ENCODE measurements around the gene CA7.

The CA7 gene

GRCh38 chr16:66874079-66874775 is 30.0 kb downstream of the CA7 start:
- ATAC-seq (ENCODE audit: insufficient read depth, low read depth): no peak
- TF ChIP-seq CTCF (IDR thresholded peaks at IDR 0.05; ENCODE audit: borderline replicate concordance, extremely low read depth, low read length, poor library complexity, severe bottlenecking) (no peak), EZH2 (IDR thresholded peaks at IDR 0.05; ENCODE audit: borderline replicate concordance, low read depth, low read length, severe bottlenecking) (no peak)
- H3K9ac ChIP-seq (ENCODE audit: low read depth, low read length): peak overlapping the region; percentile 3; the same call in 1 of the 2 replicates

GRCh38 chr16:66878067-66878466 is 33.9 kb downstream of the CA7 start:
- H3K27ac ChIP-seq (ENCODE audit: low read length): peak overlapping the region; percentile 97

More at GRCh38 chr16:66874079-66874775, 30.0 kb downstream of the CA7 start:
- Histone ChIP-seq H3K4me1 (ENCODE audit: insufficient read depth, low read length) (peaks cover 56% of the 10 kb centered on the region), H3K4me3 (ENCODE audit: low read depth in 1 of 2, low read length in 2 of 2) (no peak overlapping the region), H3K27me3 (ENCODE audit: insufficient read depth, low read length, poor library complexity) (no peaks in the 10 kb centered on the region), H3K36me3 (ENCODE audit: insufficient read depth, low read length) (no peaks in the 10 kb centered on the region), H3K4me2 (ENCODE audit: insufficient read depth, low read length) (no peak overlapping the region), H3K27ac (ENCODE audit: low read length) (peak overlapping the region; percentile 82), H2AFZ (ENCODE audit: low read depth, low read length) (no peak overlapping the region), H3K79me2 (ENCODE audit: insufficient read depth, low read length) (no peaks in the 10 kb centered on the region), H4K20me1 (ENCODE audit: insufficient read depth, low read length) (no peaks in the 10 kb centered on the region), H3K9me3 (ENCODE audit: insufficient read depth, low read length, severe bottlenecking) (no peaks in the 10 kb centered on the region)
- no peak for DNase-seq

GRCh38 chr16:66880288-66881013 is 36.2 kb downstream of the CA7 start, which contains the start of gene PDP2:
Gene PDP2, plus strand, starts transcription at chr16:66880515. Its CDS starts 3,770 bp downstream, at chr16:66884285.
- peak within 1 kb of the TSS; percentile 88 for H3K27ac ChIP-seq (ENCODE audit: low read length)
- peaks cover 66% of the 10 kb centered on the region for H3K4me1 ChIP-seq (ENCODE audit: insufficient read depth, low read length)
- H3K36me3 ChIP-seq (ENCODE audit: insufficient read depth, low read length): peaks cover 30% of the 10 kb centered on the region
- peak within 1 kb of the TSS; percentile 82 for H3K4me2 ChIP-seq (ENCODE audit: insufficient read depth, low read length)
- H4K20me1 ChIP-seq (ENCODE audit: insufficient read depth, low read length): peaks cover 28% of the 10 kb centered on the region
- H3K27me3 ChIP-seq (ENCODE audit: insufficient read depth, low read length, poor library complexity): no peaks in the 10 kb centered on the region
- peak within 1 kb of the TSS; percentile 95 to 98 for H3K4me3 ChIP-seq (ENCODE audit: low read depth in 1 of 2, low read length in 2 of 2)
- H3K9me3 ChIP-seq (ENCODE audit: insufficient read depth, low read length, severe bottlenecking): no peaks in the 10 kb centered on the region
- TF ChIP-seq CTCF (IDR thresholded peaks at IDR 0.05; ENCODE audit: borderline replicate concordance, extremely low read depth, low read length, poor library complexity, severe bottlenecking) (no peak), EZH2 (IDR thresholded peaks at IDR 0.05; ENCODE audit: borderline replicate concordance, low read depth, low read length, severe bottlenecking) (no peak)
- DNase-seq (peak; percentile 96), ATAC-seq (ENCODE audit: insufficient read depth, low read depth) (peak; percentile 91)
- H3K9ac ChIP-seq (ENCODE audit: low read depth, low read length): peak within 1 kb of the TSS; percentile 97
- H3K79me2 ChIP-seq (ENCODE audit: insufficient read depth, low read length): peaks cover 51% of the 10 kb centered on the region
- peak within 1 kb of the TSS; percentile 84 for H2AFZ ChIP-seq (ENCODE audit: low read depth, low read length)

More at GRCh38 chr16:66878067-66878466, 33.9 kb downstream of the CA7 start:
- Histone ChIP-seq H3K9me3 (ENCODE audit: insufficient read depth, low read length, severe bottlenecking) (no peaks in the 10 kb centered on the region), H2AFZ (ENCODE audit: low read depth, low read length) (peak overlapping the region; percentile 31; the same call in 1 of the 2 replicates), H4K20me1 (ENCODE audit: insufficient read depth, low read length) (peaks cover 14% of the 10 kb centered on the region; the same call in 1 of the 2 replicates), H3K4me2 (ENCODE audit: insufficient read depth, low read length) (peak overlapping the region; percentile 54), H3K9ac (ENCODE audit: low read depth, low read length) (peak overlapping the region; percentile 54), H3K79me2 (ENCODE audit: insufficient read depth, low read length) (peaks cover 30% of the 10 kb centered on the region), H3K36me3 (ENCODE audit: insufficient read depth, low read length) (peaks cover 15% of the 10 kb centered on the region; the same call in 1 of the 2 replicates), H3K4me3 (ENCODE audit: low read depth in 1 of 2, low read length in 2 of 2) (peak overlapping the region in 1 of 2 experiments; percentile 5; a peak in 1 of 4 replicates), H3K27me3 (ENCODE audit: insufficient read depth, low read length, poor library complexity) (no peaks in the 10 kb centered on the region), H3K4me1 (ENCODE audit: insufficient read depth, low read length) (peaks cover 74% of the 10 kb centered on the region)
- DNase-seq (peak; percentile 88), ATAC-seq (ENCODE audit: insufficient read depth, low read depth) (peak; percentile 61)
- TF ChIP-seq EZH2 (IDR thresholded peaks at IDR 0.05; ENCODE audit: borderline replicate concordance, low read depth, low read length, severe bottlenecking) (no peak), CTCF (IDR thresholded peaks at IDR 0.05; ENCODE audit: borderline replicate concordance, extremely low read depth, low read length, poor library complexity, severe bottlenecking) (peak; percentile 27)

Data from DND-41 (cell line).